Activated CD4-positive, alpha-beta T cell treated with anti-CD3 and anti-CD28 coated beads for 36 hours (primary cell): ENCODE data around the gene AGAP4. TPM values are rescaled to one million over a fixed set of nuclear protein-coding genes. Genes with fewer than 3 reads are reported as not detected.
"Not testable (repeated sequence)": the region's sequence is repeated elsewhere in the genome, so short reads cannot be mapped to it uniquely, and the experiment has no call there.

Experiments used
- ATAC-seq: fragments of 200-7000 bp; cut with Tn5 transposase; one replicate; pipeline ENCODE4 v1.10.0; 2021; ENCODE audit warnings: mild to moderate bottlenecking, moderate library complexity
- CTCF ChIA-PET: fragments of 350-600 bp; sonication (Branson Sonifier 250); formaldehyde crosslinking; loops from one replicate; lab custom pipeline; 2021; ENCODE audit warnings: antibody characterized with exemption; lab: Charles Lee
- POLR2A ChIA-PET: fragments of 350-600 bp; sonication (Branson Sonifier 250); formaldehyde crosslinking; loops from one replicate; lab custom pipeline; 2021; ENCODE audit warnings: antibody characterized with exemption, inconsistent platforms; lab: Charles Lee
- DNase-seq: peaks from one replicate; pipeline ENCODE4 v3.0.0-alpha.2; 2020
- H3K27ac Mint-ChIP-seq: one replicate; pipeline ENCODE4 v1.8.0; 2021; ENCODE audit warnings: mixed read lengths
- H3K27me3 Mint-ChIP-seq: one replicate; pipeline ENCODE4 v1.8.0; 2021; ENCODE audit warnings: mixed read lengths
- H3K36me3 Mint-ChIP-seq: one replicate; pipeline ENCODE4 v1.8.0; 2021; ENCODE audit warnings: low read depth, mixed read lengths
- H3K4me1 Mint-ChIP-seq: one replicate; pipeline ENCODE4 v1.8.0; 2021; ENCODE audit warnings: mixed read lengths
- H3K4me3 Mint-ChIP-seq: one replicate; pipeline ENCODE4 v1.8.0; 2021; ENCODE audit warnings: mild to moderate bottlenecking, moderate library complexity, mixed read lengths
- H3K9me3 Mint-ChIP-seq: one replicate; pipeline ENCODE4 v1.8.0; 2021; ENCODE audit warnings: low read depth, mixed read lengths
- intact Hi-C, 2 experiments: fragments of 100-400 bp; cut with DNase I in 1 of 2; cut with micrococcal nuclease in 1 of 2; formaldehyde crosslinking; loops; one replicate each; pipeline versions ENCODE4 v1.14.2 to v1.15.1; 2022 to 2024; cut with DNase I, micrococcal nuclease
- total RNA-seq, 2 experiments: library from RNA; stranded (reverse); gene quantifications; one replicate each; pipeline ENCODE4 v1.2.3, GENCODE V29; 2021

The AGAP4 gene
- total RNA-seq, 2 experiments from 2014 or later = 21.9 to 22.7 TPM

DNA sequence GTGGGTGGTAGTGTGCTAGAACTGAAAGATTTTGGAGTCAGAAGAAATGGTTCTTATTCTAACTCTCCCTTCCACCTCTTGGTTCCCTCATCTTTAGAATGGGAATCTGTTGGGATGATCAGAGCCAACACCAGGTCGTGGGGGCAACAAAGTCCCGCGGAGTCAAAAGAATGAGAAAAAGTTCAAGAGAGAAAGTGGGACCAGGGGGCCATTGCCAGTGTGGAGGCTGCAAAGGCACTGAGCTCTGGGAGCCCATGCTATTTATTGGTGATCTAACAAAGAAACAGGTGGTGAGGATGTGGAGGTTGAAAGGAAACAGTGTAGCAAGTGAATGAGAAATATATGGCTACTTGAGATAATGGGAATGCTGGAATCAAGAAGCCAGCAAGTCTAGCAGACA lies 29.4 kb downstream of the AGAP4 start:
- CTCF ChIA-PET = no interaction called here
- POLR2A ChIA-PET = no interaction called here
- ATAC-seq (no peak), DNase-seq (no peak)
- Mint-ChIP-seq H3K4me1 (no peaks in the 10 kb centered on the region), H3K27me3 (no peaks in the 10 kb centered on the region), H3K36me3 (no peaks in the 10 kb centered on the region), H3K27ac (no peak overlapping the region), H3K9me3 (no peaks in the 10 kb centered on the region), H3K4me3 (no peak overlapping the region)
- intact Hi-C loops = no loop called here

DNA sequence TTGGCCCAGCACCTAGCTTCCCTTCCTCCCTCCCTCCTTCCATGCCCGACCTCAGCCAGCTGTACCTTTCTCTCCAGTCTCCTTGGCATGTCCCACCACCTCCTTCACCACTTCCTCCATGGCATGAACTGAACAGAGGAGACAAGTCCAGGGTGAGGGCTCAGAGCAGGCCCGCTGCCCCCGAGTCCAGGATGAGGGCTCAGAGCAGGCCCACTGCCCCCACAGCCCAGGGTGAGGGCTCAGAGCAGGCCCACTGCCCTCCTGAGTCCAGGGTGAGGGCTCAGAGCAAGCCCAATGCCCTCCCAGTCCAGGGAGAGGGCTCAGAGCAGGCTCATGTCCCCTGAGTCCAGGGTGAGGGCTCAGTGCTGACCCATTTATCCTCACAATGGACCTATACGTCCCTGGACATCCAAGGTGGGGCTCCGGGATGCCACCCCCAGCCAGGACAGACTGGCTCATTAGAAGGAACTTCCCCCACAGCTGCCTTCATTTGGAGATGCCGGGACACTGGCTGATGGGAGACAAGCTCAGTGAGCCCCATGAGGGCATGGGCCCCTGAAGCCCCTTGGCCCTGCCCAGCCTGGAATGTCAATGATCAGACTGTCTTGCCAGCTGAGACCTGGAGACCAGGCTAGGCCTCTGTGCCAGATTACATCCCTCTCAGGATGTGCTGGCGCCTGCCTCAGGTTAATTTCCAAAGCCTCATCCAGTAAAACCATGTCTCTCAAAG lies 30.0 kb downstream of the AGAP4 start:
- no peaks in the 10 kb centered on the region for H3K4me1 Mint-ChIP-seq
- no peak overlapping the region for H3K27ac Mint-ChIP-seq
- no peak for ATAC-seq
- no peaks in the 10 kb centered on the region for H3K27me3 Mint-ChIP-seq
- ChIA-PET POLR2A (no interaction called here), CTCF (no interaction called here)
- H3K9me3 Mint-ChIP-seq = no peaks in the 10 kb centered on the region
- DNase-seq = no peak
- no peak overlapping the region for H3K4me3 Mint-ChIP-seq
- intact Hi-C loops = no loop called here
- H3K36me3 Mint-ChIP-seq = no peaks in the 10 kb centered on the region

DNA sequence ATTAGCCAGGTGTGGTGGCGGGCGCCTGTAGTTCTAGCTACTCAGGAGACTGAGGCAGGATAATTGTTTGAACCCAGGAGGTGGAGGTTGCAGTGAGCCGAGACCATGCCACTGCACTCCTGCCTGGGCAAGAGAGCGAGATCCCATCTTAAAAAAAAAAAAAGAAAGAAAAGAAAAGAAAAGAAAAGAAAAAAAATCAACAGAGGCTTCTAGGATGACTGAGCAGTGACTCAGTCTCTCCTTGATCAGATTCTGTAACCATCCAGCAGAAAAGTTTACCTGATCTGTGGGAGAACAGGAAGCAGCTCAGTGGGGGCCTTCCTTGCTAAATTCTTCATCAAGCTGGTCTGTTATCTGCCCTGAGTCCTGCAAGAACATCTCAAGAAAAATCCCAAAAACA lies 33.2 kb downstream of the AGAP4 start:
- intact Hi-C loops, H3K4me1 Mint-ChIP-seq, H3K9me3 Mint-ChIP-seq, ATAC-seq, CTCF ChIA-PET, POLR2A ChIA-PET, H3K4me3 Mint-ChIP-seq, H3K36me3 Mint-ChIP-seq, H3K27ac Mint-ChIP-seq, H3K27me3 Mint-ChIP-seq, DNase-seq: not testable (repeated sequence)

DNA sequence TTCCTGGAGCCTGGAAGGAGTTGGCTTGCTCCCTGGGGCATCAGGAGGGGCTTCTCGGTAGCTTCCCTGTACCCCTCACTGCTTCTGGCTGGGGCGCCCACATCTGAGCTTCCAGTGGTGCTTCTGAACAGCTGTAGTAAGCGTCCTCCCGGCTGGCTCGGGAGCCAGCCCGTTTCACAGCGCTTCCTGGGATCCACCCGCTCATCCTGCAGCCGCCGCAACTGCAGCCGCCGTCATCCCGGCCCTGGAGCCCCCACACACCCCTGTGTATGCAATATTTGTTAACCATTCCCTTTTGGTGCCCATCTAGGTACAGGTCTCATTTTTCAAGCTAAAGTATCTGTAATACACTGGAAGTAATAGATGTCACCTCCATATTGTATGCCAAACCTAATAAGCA lies 34.3 kb downstream of the AGAP4 start:
- H3K36me3 Mint-ChIP-seq, H3K27ac Mint-ChIP-seq, H3K27me3 Mint-ChIP-seq, H3K4me1 Mint-ChIP-seq, H3K4me3 Mint-ChIP-seq, CTCF ChIA-PET, POLR2A ChIA-PET, ATAC-seq, H3K9me3 Mint-ChIP-seq, DNase-seq, intact Hi-C loops: not testable (repeated sequence)

DNA sequence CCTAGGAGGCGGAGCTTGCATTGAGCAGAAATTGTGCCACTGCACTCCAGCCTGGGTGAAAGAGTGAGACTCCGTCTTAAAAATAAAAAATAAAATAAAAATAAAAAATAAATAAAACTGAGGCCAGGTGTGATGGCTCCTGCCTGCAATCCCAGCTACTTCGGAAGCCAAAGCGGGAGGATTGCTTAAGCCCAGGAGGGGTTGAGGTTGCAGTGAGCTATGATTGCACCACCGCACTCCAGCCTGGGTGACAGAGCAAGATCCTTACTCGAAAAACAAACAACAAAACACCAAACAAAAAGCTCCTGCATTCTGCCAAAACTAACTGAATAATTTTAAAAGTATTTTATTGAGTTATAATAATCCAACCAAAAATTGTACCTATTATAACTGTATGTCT lies 36.2 kb downstream of the AGAP4 start:
- H3K36me3 Mint-ChIP-seq = no peaks in the 10 kb centered on the region
- POLR2A ChIA-PET = no interaction called here
- no peaks in the 10 kb centered on the region for H3K27me3 Mint-ChIP-seq
- H3K4me3 Mint-ChIP-seq = no peak overlapping the region
- ATAC-seq = no peak
- H3K4me1 Mint-ChIP-seq = no peaks in the 10 kb centered on the region
- CTCF ChIA-PET = no interaction called here
- intact Hi-C loops = no loop called here
- no peaks in the 10 kb centered on the region for H3K9me3 Mint-ChIP-seq
- no peak overlapping the region for H3K27ac Mint-ChIP-seq
- no peak for DNase-seq

DNA sequence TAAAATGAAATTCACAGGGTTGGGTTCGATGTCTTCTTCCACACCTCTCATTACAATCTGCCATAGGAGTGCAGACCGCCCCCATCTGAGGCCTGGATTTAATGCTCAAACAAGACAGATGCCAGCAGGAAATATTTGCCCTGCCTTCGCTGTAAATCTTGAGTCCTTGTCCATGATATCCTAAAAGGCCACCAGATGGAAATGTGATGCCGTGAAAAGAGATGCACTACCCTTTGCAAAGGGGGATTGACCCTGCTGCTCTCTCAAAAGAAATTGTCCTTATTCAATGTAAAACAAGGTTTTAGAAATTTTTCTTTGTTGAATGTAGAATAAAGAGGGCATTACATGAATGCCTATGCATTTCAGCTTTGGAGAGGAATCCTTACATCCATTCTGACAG lies 37.5 kb downstream of the AGAP4 start:
- H3K4me3 Mint-ChIP-seq = no peak overlapping the region
- CTCF ChIA-PET = no interaction called here
- DNase-seq (no peak), ATAC-seq (no peak)
- no peaks in the 10 kb centered on the region for H3K4me1 Mint-ChIP-seq
- no peak overlapping the region for H3K27ac Mint-ChIP-seq
- intact Hi-C loops = no loop called here
- no peaks in the 10 kb centered on the region for H3K9me3 Mint-ChIP-seq
- POLR2A ChIA-PET = no interaction called here
- no peaks in the 10 kb centered on the region for H3K27me3 Mint-ChIP-seq
- no peaks in the 10 kb centered on the region for H3K36me3 Mint-ChIP-seq

DNA sequence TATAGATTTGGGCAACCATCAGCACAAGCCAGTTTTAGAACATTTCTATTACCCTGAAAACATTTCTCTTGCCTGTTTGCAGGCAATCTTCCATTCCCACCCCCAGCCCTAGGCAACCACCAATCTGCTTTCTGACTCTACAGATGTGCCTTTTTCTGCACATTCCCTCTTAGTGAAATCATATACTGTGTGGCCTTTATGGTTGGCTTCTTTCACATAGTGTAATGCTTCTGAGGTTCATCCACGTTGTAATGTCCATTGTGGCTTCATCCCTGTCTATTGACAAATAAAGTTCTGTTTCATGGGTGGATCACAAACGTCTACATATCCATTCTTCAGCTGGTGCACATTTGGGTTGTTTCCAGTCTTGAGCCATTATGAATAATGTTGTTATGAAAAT lies 42.3 kb downstream of the AGAP4 start:
- H3K9me3 Mint-ChIP-seq, H3K4me3 Mint-ChIP-seq, H3K4me1 Mint-ChIP-seq, DNase-seq, POLR2A ChIA-PET, CTCF ChIA-PET, H3K36me3 Mint-ChIP-seq, intact Hi-C loops, ATAC-seq, H3K27ac Mint-ChIP-seq, H3K27me3 Mint-ChIP-seq: not testable (repeated sequence)

DNA sequence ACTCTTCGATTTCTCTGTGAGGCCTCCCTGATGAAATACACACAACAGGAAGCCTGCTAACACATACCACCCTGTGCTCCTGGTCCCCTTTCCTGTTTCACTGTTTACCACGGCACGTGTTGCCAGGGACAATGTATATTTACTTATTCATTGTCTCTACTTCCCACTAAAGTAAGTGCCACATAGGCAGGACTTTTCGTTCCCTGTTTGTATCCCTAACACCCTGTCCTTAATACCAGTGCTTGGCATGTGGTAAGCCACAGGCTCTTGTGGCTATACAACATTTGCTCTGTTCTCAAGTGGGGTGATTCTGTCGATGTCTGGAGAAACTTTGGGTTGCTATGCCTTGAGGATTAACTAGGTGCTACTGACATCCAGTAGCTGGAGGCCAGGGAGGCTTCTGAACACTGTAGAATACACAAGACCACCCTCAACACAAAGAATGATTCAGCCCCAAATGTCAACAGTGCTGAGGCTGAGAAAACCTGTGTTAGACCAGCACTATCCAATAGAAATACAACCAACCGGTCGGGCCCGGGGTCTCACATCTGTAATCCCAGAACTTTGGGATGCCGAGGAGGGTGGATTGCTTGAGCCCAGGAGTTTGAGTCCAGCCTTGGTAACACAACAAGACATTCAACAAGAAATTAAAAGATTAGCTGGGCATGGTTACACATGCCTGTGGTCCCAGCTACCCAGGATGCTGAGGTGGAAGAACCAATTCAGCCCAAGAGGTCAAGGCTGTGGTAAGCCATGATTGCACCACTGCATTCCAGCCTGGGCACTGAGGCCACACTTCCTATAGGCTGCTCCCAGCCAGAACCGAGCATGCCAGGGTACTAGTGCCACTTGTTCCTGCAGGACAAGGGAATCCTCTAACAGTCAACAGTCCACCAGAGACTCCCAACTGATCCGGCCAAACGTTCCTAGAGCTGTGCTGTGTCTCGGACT lies 44.0 kb downstream of the AGAP4 start:
- H3K27ac Mint-ChIP-seq, H3K9me3 Mint-ChIP-seq, POLR2A ChIA-PET, H3K27me3 Mint-ChIP-seq, CTCF ChIA-PET, H3K4me3 Mint-ChIP-seq, DNase-seq, H3K4me1 Mint-ChIP-seq, ATAC-seq, intact Hi-C loops, H3K36me3 Mint-ChIP-seq: not testable (repeated sequence)

DNA sequence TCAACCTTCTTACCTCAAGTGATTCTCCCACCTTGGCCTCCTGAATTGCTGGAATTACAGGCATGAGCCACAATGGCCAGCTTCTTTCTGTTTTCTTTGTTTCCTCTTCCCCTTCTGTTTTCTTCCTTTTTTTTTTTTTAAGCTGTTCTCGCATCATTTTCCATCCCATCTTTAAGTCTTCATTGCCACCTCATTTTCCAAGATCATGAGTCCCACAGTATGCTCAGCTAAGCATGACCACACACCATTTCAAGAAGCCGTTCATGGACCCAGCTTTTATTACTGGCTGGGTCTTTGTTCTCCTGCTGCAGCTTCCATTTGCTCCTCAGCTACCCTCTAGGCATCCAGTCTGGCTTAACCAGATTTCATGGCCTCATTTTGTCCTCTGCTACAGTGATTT lies 52.5 kb downstream of the AGAP4 start:
- H3K9me3 Mint-ChIP-seq, H3K27me3 Mint-ChIP-seq, H3K4me1 Mint-ChIP-seq, ATAC-seq, H3K4me3 Mint-ChIP-seq, intact Hi-C loops, CTCF ChIA-PET, DNase-seq, H3K27ac Mint-ChIP-seq, POLR2A ChIA-PET: not testable (repeated sequence)
- peaks cover 16% of the 10 kb centered on the region for H3K36me3 Mint-ChIP-seq

DNA sequence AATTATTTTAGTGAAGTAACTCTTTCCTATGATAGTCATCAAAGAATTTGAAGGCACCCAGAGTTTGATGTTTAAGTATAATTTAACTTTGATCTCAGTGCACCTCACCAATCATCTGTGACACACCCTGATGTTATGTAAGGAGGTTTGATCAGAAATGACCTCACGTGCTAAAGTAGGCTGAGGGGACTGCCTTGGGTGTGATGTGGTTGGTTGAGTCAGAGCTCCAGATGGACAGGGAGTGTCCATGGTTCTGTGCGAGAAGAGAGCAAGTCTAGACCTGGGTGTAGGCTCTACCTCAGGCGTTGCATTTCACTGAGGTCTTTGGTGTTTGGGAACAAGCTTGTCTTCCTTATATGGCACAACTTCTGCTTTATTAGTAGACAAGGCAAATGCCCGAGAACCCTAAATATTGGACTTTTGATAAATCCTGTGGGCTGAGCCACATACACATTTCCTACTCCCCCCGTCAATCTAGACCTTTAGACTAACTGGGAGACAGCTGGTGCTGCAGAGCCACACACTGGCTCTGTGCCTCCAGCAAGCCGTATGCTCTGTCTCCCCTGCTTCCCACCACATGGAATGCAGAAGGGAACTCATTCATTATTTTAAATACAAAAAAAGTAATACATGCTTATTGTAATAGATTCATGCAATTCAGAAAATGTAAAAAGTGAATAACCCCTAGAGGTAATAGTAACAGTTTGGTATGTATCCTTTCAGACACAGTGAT lies 56.4 kb downstream of the AGAP4 start:
- ATAC-seq, DNase-seq, H3K27me3 Mint-ChIP-seq, H3K9me3 Mint-ChIP-seq, H3K4me3 Mint-ChIP-seq, POLR2A ChIA-PET, H3K4me1 Mint-ChIP-seq, H3K27ac Mint-ChIP-seq, intact Hi-C loops, CTCF ChIA-PET: not testable (repeated sequence)
- peaks cover 27% of the 10 kb centered on the region for H3K36me3 Mint-ChIP-seq

DNA sequence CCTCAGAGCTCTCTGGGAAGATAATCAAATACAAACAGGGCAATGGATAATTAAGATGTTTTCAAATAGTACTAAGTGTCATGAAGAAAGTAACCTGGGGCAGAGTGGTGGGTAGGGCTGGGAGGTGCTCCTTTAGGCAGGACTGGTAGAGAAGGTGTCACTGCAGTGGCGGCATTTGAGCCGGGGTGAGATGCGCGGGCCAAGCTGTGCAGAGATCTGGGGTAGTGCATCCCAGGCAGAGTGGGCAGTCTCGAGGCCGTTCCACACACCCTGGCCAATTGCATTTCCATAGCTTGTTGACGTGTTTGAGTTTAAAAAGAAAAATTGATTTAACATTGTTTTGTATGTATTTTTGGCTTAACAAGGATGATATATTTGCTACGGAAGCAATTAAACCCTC lies 57.3 kb downstream of the AGAP4 start:
- H3K27ac Mint-ChIP-seq, intact Hi-C loops, H3K9me3 Mint-ChIP-seq, CTCF ChIA-PET, DNase-seq, H3K4me1 Mint-ChIP-seq, H3K4me3 Mint-ChIP-seq, POLR2A ChIA-PET, H3K27me3 Mint-ChIP-seq, ATAC-seq: not testable (repeated sequence)
- H3K36me3 Mint-ChIP-seq = peaks cover 25% of the 10 kb centered on the region
